GM21360 (cell line): Measurements from ENCODE around the gene MYO19.
"Not testable (repeated sequence)": the region's sequence is repeated elsewhere in the genome, so short reads cannot be mapped to it uniquely, and the experiment has no call there.

Experiments
- ATAC-seq: cut with Tn5 transposase; IDR thresholded peaks from one replicate; pipeline ENCODE4 v1.9.1; 2021; ENCODE audit warnings: mild to moderate bottlenecking, moderate library complexity; ENCODE audit not compliant: unreplicated experiment

Gene MYO19

GRCh38 chr17:36501351-36501750 lies 33.3 kb downstream of the MYO19 start:
- ATAC-seq: no peak

- no peak for ATAC-seq
Measured at GRCh38 chr17:36500745-36501225, 33.9 kb downstream of the MYO19 start.

GRCh38 chr17:36498560-36499300 lies 35.9 kb downstream of the MYO19 start:
- no peak for ATAC-seq

GRCh38 chr17:36498155-36498554 lies 36.5 kb downstream of the MYO19 start:
- ATAC-seq: no peak

GRCh38 chr17:36496018-36496789 lies 38.5 kb downstream of the MYO19 start:
- no peak for ATAC-seq

GRCh38 chr17:36495076-36495578 lies 39.5 kb downstream of the MYO19 start:
- no peak for ATAC-seq

- no peak for ATAC-seq
Measured at GRCh38 chr17:36494674-36495073, 40.0 kb downstream of the MYO19 start.

GRCh38 chr17:36493956-36494355 lies 40.7 kb downstream of the MYO19 start:
- ATAC-seq: no peak

GRCh38 chr17:36486204-36487194 lies 48.2 kb downstream of the MYO19 start, which contains the start of gene ZNHIT3:
Gene ZNHIT3, plus strand, starts transcription at chr17:36486681. Its CDS starts 19 bp downstream, at chr17:36486700.
- ATAC-seq: peak; percentile 85

GRCh38 chr17:36485805-36486203 lies 48.9 kb downstream of the MYO19 start:
- ATAC-seq: no peak

- ATAC-seq: no peak
Measured at GRCh38 chr17:36485027-36485426, 49.6 kb downstream of the MYO19 start.

GRCh38 chr17:36484021-36484420 lies 50.6 kb downstream of the MYO19 start:
- not testable (repeated sequence) for ATAC-seq

- peak; percentile 44 for ATAC-seq
Measured at GRCh38 chr17:36482611-36483504, 51.8 kb downstream of the MYO19 start.

GRCh38 chr17:36481829-36482228 lies 52.8 kb downstream of the MYO19 start:
- ATAC-seq: no peak

GRCh38 chr17:36475346-36475970 lies 59.2 kb downstream of the MYO19 start:
- no peak for ATAC-seq

GRCh38 chr17:36474571-36474970 lies 60.1 kb downstream of the MYO19 start:
- no peak for ATAC-seq

GRCh38 chr17:36470499-36470898 lies 64.2 kb downstream of the MYO19 start:
- ATAC-seq: no peak

- ATAC-seq: no peak
Measured at GRCh38 chr17:36469733-36470132, 64.9 kb downstream of the MYO19 start.
